IMR-90 (cell line): ENCODE measurements around the gene RAPGEF3. TPM values are rescaled to one million over a fixed set of nuclear protein-coding genes. Genes with fewer than 3 reads are reported as not detected.

Experiments used
- ATAC-seq: fragments of 200-7000 bp; cut with Tn5 transposase; 2 replicates; pipeline ENCODE4 v1.9.1; 2020; ENCODE audit warnings: low read depth, mild to moderate bottlenecking, moderate library complexity
- BruUV-seq: library from RNA; stranded (reverse); fragments of 400-500 nt; replicated peaks from 2 replicates; lab custom pipeline; 2021; lab: Mats Ljungman, UMichigan
- CTCF ChIA-PET: fragments of 300-600 bp; formaldehyde crosslinking; extraction: SDS; loops from one replicate; lab custom pipeline; 2021; ENCODE audit warnings: antibody characterized with exemption; lab: Yijun Ruan, JAX
- POLR2A ChIA-PET: fragments of 300-600 bp; sonication (Branson Sonifier 250); formaldehyde crosslinking; loops from one replicate; lab custom pipeline; 2022; ENCODE audit warnings: antibody characterized with exemption; ENCODE audit not compliant: unreplicated experiment; lab: Charles Lee
- DNase-seq: peaks from one replicate; pipeline ENCODE4 v3.0.0; 2013
- H2AFZ ChIP-seq: replicated peaks from 2 replicates; pipeline ENCODE3; 2013; ENCODE audit warnings: low read length, mild to moderate bottlenecking; ENCODE audit not compliant: poor library complexity
- H2AK5ac ChIP-seq: 2 replicates; pipeline ENCODE4 v1.6.1; 2013; ENCODE audit warnings: low read depth, low read length, inconsistent platforms
- H2AK9ac ChIP-seq: replicated peaks from 2 replicates; pipeline ENCODE3; 2013; ENCODE audit warnings: mild to moderate bottlenecking, low read depth, low read length, moderate library complexity; ENCODE audit not compliant: poor library complexity
- H2BK120ac ChIP-seq: 2 replicates; pipeline ENCODE4 v1.6.1; 2013; ENCODE audit warnings: low read depth, low read length, inconsistent platforms
- H2BK15ac ChIP-seq: 3 replicates; pipeline ENCODE4 v1.6.1; 2013; ENCODE audit warnings: low read depth, low read length, inconsistent platforms
- H2BK20ac ChIP-seq: 2 replicates; pipeline ENCODE4 v1.6.1; 2013; ENCODE audit warnings: low read depth, mild to moderate bottlenecking, inconsistent platforms, low read length, moderate library complexity
- H2BK5ac ChIP-seq: 2 replicates; pipeline ENCODE4 v1.6.1; 2013; ENCODE audit warnings: mild to moderate bottlenecking, low read depth, low read length, inconsistent platforms; ENCODE audit not compliant: poor library complexity, severe bottlenecking
- H3K14ac ChIP-seq: replicated peaks from 2 replicates; pipeline ENCODE4 v1.6.1; 2013; ENCODE audit warnings: low read depth, low read length, inconsistent platforms
- H3K18ac ChIP-seq: 2 replicates; pipeline ENCODE4 v1.6.1; 2013; ENCODE audit warnings: low read depth, low read length, control low read depth
- H3K23ac ChIP-seq: 2 replicates; pipeline ENCODE4 v1.6.1; 2013; ENCODE audit warnings: low read depth, low read length, inconsistent platforms
- H3K27ac ChIP-seq: 2 replicates; pipeline ENCODE4 v1.5.1; 2013; ENCODE audit warnings: mild to moderate bottlenecking, control low read depth, low read length; ENCODE audit not compliant: insufficient read depth
- H3K27me3 ChIP-seq: 2 replicates; pipeline ENCODE4 v1.6.1; 2013; ENCODE audit warnings: low read length; ENCODE audit not compliant: control insufficient read depth, insufficient read depth
- H3K36me3 ChIP-seq: 2 replicates; pipeline ENCODE4 v1.6.1; 2013; ENCODE audit warnings: low read length, mixed read lengths; ENCODE audit not compliant: control insufficient read depth, insufficient read depth
- H3K4ac ChIP-seq: 2 replicates; pipeline ENCODE4 v1.6.1; 2013; ENCODE audit warnings: low read depth, low read length, inconsistent platforms
- H3K4me1 ChIP-seq: 2 replicates; pipeline ENCODE4 v1.6.1; 2013; ENCODE audit warnings: low read length, mixed read lengths; ENCODE audit not compliant: control insufficient read depth, insufficient read depth
- H3K4me2 ChIP-seq: 2 replicates; pipeline ENCODE4 v1.6.1; 2013; ENCODE audit warnings: low read depth, mild to moderate bottlenecking, control low read depth, low read length, moderate library complexity
- H3K4me3 ChIP-seq: 2 replicates; pipeline ENCODE4 v1.5.1; 2013; ENCODE audit warnings: low read depth, mild to moderate bottlenecking, control low read depth, low read length, moderate library complexity; ENCODE audit not compliant: insufficient read depth
- H3K56ac ChIP-seq: 2 replicates; pipeline ENCODE4 v1.6.1; 2013; ENCODE audit warnings: low read length, inconsistent platforms; ENCODE audit not compliant: insufficient read depth; ENCODE audit errors: extremely low read depth
- H3K79me1 ChIP-seq, 2 experiments: 2 replicates each; pipeline ENCODE4 v1.6.1; 2013; ENCODE audit warnings: low read length in 2 of 2, inconsistent platforms in 1 of 2, low read depth in 1 of 2
- H3K9ac ChIP-seq: 2 replicates; pipeline ENCODE4 v1.6.1; 2013; ENCODE audit warnings: low read depth, low read length, control low read depth
- H3K9me1 ChIP-seq: 2 replicates; pipeline ENCODE4 v1.6.1; 2013; ENCODE audit warnings: low read length, inconsistent platforms; ENCODE audit not compliant: insufficient read depth
- H3K9me3 ChIP-seq: 2 replicates; pipeline ENCODE4 v1.6.1; 2013; ENCODE audit warnings: low read length; ENCODE audit not compliant: control insufficient read depth, insufficient read depth
- H4K20me1 ChIP-seq: 2 replicates; pipeline ENCODE4 v1.6.1; 2013; ENCODE audit warnings: low read length, inconsistent platforms; ENCODE audit not compliant: insufficient read depth
- H4K5ac ChIP-seq: 2 replicates; pipeline ENCODE4 v1.6.1; 2013; ENCODE audit warnings: mild to moderate bottlenecking, low read depth, low read length, control low read depth
- H4K8ac ChIP-seq, 2 experiments: 2 replicates each; pipeline ENCODE4 v1.6.1; 2013; ENCODE audit warnings: low read depth in 2 of 2, low read length in 2 of 2, control low read depth in 1 of 2, inconsistent platforms in 1 of 2
- H4K91ac ChIP-seq: 2 replicates; pipeline ENCODE4 v1.6.1; 2013; ENCODE audit warnings: low read depth, low read length, inconsistent platforms; ENCODE audit not compliant: insufficient read depth
- CEBPB ChIP-seq: IDR thresholded peaks from 2 replicates; pipeline ENCODE4 v1.6.1; 2012; ENCODE audit warnings: low read depth, low read length, improper control_type of control experiment
- CHD1 ChIP-seq: IDR thresholded peaks from 2 replicates; pipeline ENCODE4 v1.6.1; 2012; ENCODE audit warnings: low read depth, low read length, improper control_type of control experiment
- MAFK ChIP-seq: IDR thresholded peaks from 2 replicates; pipeline ENCODE4 v1.6.1; 2012; ENCODE audit warnings: low read depth, low read length, improper control_type of control experiment
- NFE2L2 ChIP-seq: fragments of 150-350 bp; IDR thresholded peaks from 2 replicates; pipeline ENCODE4 v1.6.1; 2016; ENCODE audit warnings: low read depth, mild to moderate bottlenecking, low read length
- RAD21 ChIP-seq: IDR thresholded peaks from 2 replicates; pipeline ENCODE4 v1.6.1; 2012; ENCODE audit warnings: low read length, improper control_type of control experiment
- WGBS, 2 experiments: methylation state at CpG; one replicate each; pipeline versions ENCODE4 v1.1.5 to v1.1.7; 2013; ENCODE audit warnings: missing lambda C conversion rate in 2 of 2; ENCODE audit not compliant: insufficient read length in 1 of 2; ENCODE audit errors: extremely low coverage in 2 of 2; 5-methylcytosine and 5-hydroxymethylcytosine counted together
- dilution Hi-C: fragments of 300-500 bp; cut with HindIII; formaldehyde crosslinking; loops from one replicate; pipeline ENCODE4 v1.14.3; 2018; ENCODE audit warnings: low sequenced_read_pairs; ENCODE audit not compliant: unreplicated experiment
- in situ Hi-C: fragments of 300-500 bp; cut with MboI; formaldehyde crosslinking; loops from 3 replicates; pipeline ENCODE4 v1.14.3; 2019; ENCODE audit warnings: low sequenced_read_pairs, inconsistent platforms, mixed read lengths
- intact Hi-C: fragments of 100-400 bp; cut with micrococcal nuclease; formaldehyde crosslinking; loops from 2 replicates; pipeline ENCODE4 v1.10.0; 2022
- polyA plus RNA-seq, 3 experiments: library from polyadenylated mRNA; depleted of rRNA; stranded (reverse); fragments of >200 nt; gene quantifications; 2 replicates each; pipeline ENCODE4 v1.2.3, GENCODE V29; 2012; ENCODE audit warnings: low replicate concordance in 1 of 3
- total RNA-seq: library from RNA; depleted of rRNA; stranded (reverse); fragments of >200 nt; gene quantifications from 2 replicates; pipeline ENCODE4 v1.2.3, GENCODE V29; 2012

The RAPGEF3 gene
- total and polyA plus RNA-seq, 2 of the 4 experiments (the other 2 are of a cell fraction), result 1.3 to 2.0 TPM

- no peak overlapping the region for H2BK5ac ChIP-seq
- intact Hi-C loops, result no loop called here
- no peak overlapping the region for H3K27ac ChIP-seq
- DNase-seq (no peak), ATAC-seq (no peak)
- BruUV-seq, result no TSS peak
- H3K9me1 ChIP-seq, result no peaks in the 10 kb centered on the region
- in situ Hi-C loops, result loop anchor here (10.0 kb wide), 1 partner anchor 91 kb away; no protein-coding TSS in a partner anchor
- H2BK20ac ChIP-seq, result no peak overlapping the region
- H4K91ac ChIP-seq, result no peak overlapping the region
- H3K27me3 ChIP-seq, result peaks cover 32% of the 10 kb centered on the region
- H3K4me1 ChIP-seq, result peaks cover 2% of the 10 kb centered on the region; the same call in 1 of the 2 replicates
- H3K79me1 ChIP-seq, result no peaks in the 10 kb centered on the region
- no peaks in the 10 kb centered on the region for H4K20me1 ChIP-seq
- H3K4me3 ChIP-seq, result no peak overlapping the region
- H3K56ac ChIP-seq, result no peak overlapping the region
- H2AFZ ChIP-seq, result no peak overlapping the region
- H3K14ac ChIP-seq, result no peak overlapping the region
- no peak overlapping the region for H4K8ac ChIP-seq
- H3K36me3 ChIP-seq, result no peaks in the 10 kb centered on the region
- no CpG with 5 or more reads among the region's 10 CpGs for WGBS, 2 experiments
- no peak for TF ChIP-seq RAD21
- TF ChIP-seq NFE2L2, result no peak
- TF ChIP-seq CHD1, result no peak
- TF ChIP-seq CEBPB, result no peak
- no peak for TF ChIP-seq MAFK
- dilution Hi-C loops, result no loop called here
- no peak overlapping the region for H3K23ac ChIP-seq
- H3K9me3 ChIP-seq, result no peaks in the 10 kb centered on the region
- no peak overlapping the region for H2BK120ac ChIP-seq
- no peak overlapping the region for H4K5ac ChIP-seq
- ChIA-PET POLR2A (no interaction called here), CTCF (interaction anchor here (2.2 to 2.4 kb wide), 2 partner anchors 14 to 94 kb away, joined by 11 to 12 read pairs; partner anchors contain the start of gene RAPGEF3)
- H3K9ac ChIP-seq, result no peak overlapping the region
- H3K4me2 ChIP-seq, result no peak overlapping the region
- no peak overlapping the region for H3K18ac ChIP-seq
- H2BK15ac ChIP-seq, result no peak overlapping the region
- no peak overlapping the region for H2AK9ac ChIP-seq
- no peak overlapping the region for H2AK5ac ChIP-seq
- H3K4ac ChIP-seq, result no peak overlapping the region
These were observed 14.6 kb downstream of the RAPGEF3 start for GRCh38 chr12:47744005-47744651.
